Smooth muscle cell (in vitro differentiated cells): ENCODE results near the gene MMP11. TPM values are rescaled to one million over a fixed set of nuclear protein-coding genes. Genes with fewer than 3 reads are reported as not detected.

Experiments used
- DNase-seq: peaks from one replicate; lab custom pipeline; 2025; ENCODE audit not compliant: unreplicated experiment; lab: John Stamatoyannopoulos, UW
- H2AFZ ChIP-seq: fragments of 200-600 bp; sonication (generic); 2 replicates; pipeline ENCODE4 v1.6.0; 2016; ENCODE audit warnings: antibody characterized with exemption, low read depth, mild to moderate bottlenecking
- H3F3A ChIP-seq: fragments of 200-600 bp; sonication (generic); 2 replicates; pipeline ENCODE4 v1.6.0; 2017; ENCODE audit warnings: antibody characterized with exemption, low read depth
- H3K27ac ChIP-seq: fragments of 200-600 bp; sonication (generic); 2 replicates; pipeline ENCODE4 v1.5.1; 2016; ENCODE audit warnings: low read depth, mild to moderate bottlenecking
- H3K27me3 ChIP-seq: fragments of 200-600 bp; sonication (generic); 2 replicates; pipeline ENCODE4 v1.6.1; 2016; ENCODE audit warnings: low read depth, mild to moderate bottlenecking
- H3K36me3 ChIP-seq: fragments of 200-600 bp; sonication (generic); 2 replicates; pipeline ENCODE4 v1.5.1; 2016; ENCODE audit warnings: low read depth
- H3K4me1 ChIP-seq: fragments of 200-600 bp; sonication (generic); 2 replicates; pipeline ENCODE4 v1.5.1; 2016; ENCODE audit warnings: low read depth
- H3K4me2 ChIP-seq: fragments of 200-600 bp; sonication (generic); 2 replicates; pipeline ENCODE4 v1.6.0; 2016; ENCODE audit warnings: mild to moderate bottlenecking
- H3K4me3 ChIP-seq: fragments of 200-600 bp; sonication (generic); 2 replicates; pipeline ENCODE4 v1.5.1; 2016; ENCODE audit warnings: mild to moderate bottlenecking
- H3K79me2 ChIP-seq: fragments of 200-600 bp; sonication (generic); 2 replicates; pipeline ENCODE4 v1.6.0; 2016; ENCODE audit warnings: low read depth, mild to moderate bottlenecking
- H3K9ac ChIP-seq: fragments of 200-600 bp; sonication (generic); 2 replicates; pipeline ENCODE4 v1.6.0; 2016; ENCODE audit warnings: low read depth
- H3K9me3 ChIP-seq: fragments of 200-600 bp; sonication (generic); replicated peaks from 2 replicates; pipeline ENCODE4 v1.5.1; 2016; ENCODE audit warnings: low read depth
- H4K20me1 ChIP-seq: fragments of 200-600 bp; sonication (generic); 2 replicates; pipeline ENCODE4 v1.6.0; 2016; ENCODE audit warnings: low read depth
- WGBS: methylation state at CpG from one replicate; pipeline ENCODE4 v1.1.7; 2016; ENCODE audit warnings: low lambda C conversion rate; 5-methylcytosine and 5-hydroxymethylcytosine counted together
- polyA plus RNA-seq: library from polyadenylated mRNA; unstranded; fragments of >200 nt; fragmentation: Nextera tagmentation; extraction: Ambion mirVana; gene quantifications from 2 replicates; pipeline ENCODE4 v1.2.1, GENCODE V29; 2016
- total RNA-seq: library from RNA; depleted of rRNA; stranded (reverse); fragments of >200 nt; gene quantifications from 2 replicates; pipeline ENCODE4 v1.2.3, GENCODE V29; 2014
- TF ChIP-seq, protein P1 (sequence below): fragments of 200-600 bp; sonication (generic); IDR thresholded peaks from 2 replicates; pipeline ENCODE4 v1.5.1; 2017; ENCODE audit warnings: borderline replicate concordance, mild to moderate bottlenecking, antibody characterized with exemption; ENCODE audit not compliant: insufficient read depth, poor library complexity, severe bottlenecking

Gene MMP11
- total and polyA plus RNA-seq, 2 experiments from 2014 or later: 10.9 to 30.6 TPM

DNA sequence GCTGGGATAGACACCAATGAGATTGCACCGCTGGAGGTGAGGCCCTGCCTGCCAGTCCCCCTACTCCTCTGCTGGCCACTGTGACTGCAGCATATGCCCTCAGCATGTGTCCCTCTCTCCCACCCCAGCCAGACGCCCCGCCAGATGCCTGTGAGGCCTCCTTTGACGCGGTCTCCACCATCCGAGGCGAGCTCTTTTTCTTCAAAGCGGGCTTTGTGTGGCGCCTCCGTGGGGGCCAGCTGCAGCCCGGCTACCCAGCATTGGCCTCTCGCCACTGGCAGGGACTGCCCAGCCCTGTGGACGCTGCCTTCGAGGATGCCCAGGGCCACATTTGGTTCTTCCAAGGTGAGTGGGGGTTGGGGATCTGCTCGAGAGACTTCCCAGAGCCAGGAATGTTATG lies 8.4 kb downstream of the MMP11 start:
- Histone ChIP-seq H3K4me3 (no peak overlapping the region), H3K4me2 (no peak overlapping the region), H3K79me2 (no peaks in the 10 kb centered on the region), H3K36me3 (no peaks in the 10 kb centered on the region), H3K27me3 (no peaks in the 10 kb centered on the region), H2AFZ (no peak overlapping the region), H3K27ac (no peak overlapping the region), H3K9me3 (no peaks in the 10 kb centered on the region), H3F3A (no peaks in the 10 kb centered on the region), H3K4me1 (no peaks in the 10 kb centered on the region), H3K9ac (no peak overlapping the region), H4K20me1 (no peaks in the 10 kb centered on the region)
- TF ChIP-seq, protein P1, sequence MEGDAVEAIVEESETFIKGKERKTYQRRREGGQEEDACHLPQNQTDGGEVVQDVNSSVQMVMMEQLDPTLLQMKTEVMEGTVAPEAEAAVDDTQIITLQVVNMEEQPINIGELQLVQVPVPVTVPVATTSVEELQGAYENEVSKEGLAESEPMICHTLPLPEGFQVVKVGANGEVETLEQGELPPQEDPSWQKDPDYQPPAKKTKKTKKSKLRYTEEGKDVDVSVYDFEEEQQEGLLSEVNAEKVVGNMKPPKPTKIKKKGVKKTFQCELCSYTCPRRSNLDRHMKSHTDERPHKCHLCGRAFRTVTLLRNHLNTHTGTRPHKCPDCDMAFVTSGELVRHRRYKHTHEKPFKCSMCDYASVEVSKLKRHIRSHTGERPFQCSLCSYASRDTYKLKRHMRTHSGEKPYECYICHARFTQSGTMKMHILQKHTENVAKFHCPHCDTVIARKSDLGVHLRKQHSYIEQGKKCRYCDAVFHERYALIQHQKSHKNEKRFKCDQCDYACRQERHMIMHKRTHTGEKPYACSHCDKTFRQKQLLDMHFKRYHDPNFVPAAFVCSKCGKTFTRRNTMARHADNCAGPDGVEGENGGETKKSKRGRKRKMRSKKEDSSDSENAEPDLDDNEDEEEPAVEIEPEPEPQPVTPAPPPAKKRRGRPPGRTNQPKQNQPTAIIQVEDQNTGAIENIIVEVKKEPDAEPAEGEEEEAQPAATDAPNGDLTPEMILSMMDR: no peak
- WGBS: 85% methylated on average over 15 of the region's 15 CpGs
- DNase-seq: no peak

- H3K36me3 ChIP-seq: no peaks in the 10 kb centered on the region
- H3K9me3 ChIP-seq: no peaks in the 10 kb centered on the region
- H4K20me1 ChIP-seq: no peaks in the 10 kb centered on the region
- H2AFZ ChIP-seq: no peak overlapping the region
- H3K79me2 ChIP-seq: no peaks in the 10 kb centered on the region
- DNase-seq: no peak
- no peak overlapping the region for H3K4me3 ChIP-seq
- H3K4me1 ChIP-seq: peaks cover 5% of the 10 kb centered on the region
- TF ChIP-seq, protein P1: no peak
- peak overlapping the region; percentile 51 for H3K4me2 ChIP-seq
- no peak overlapping the region for H3K27ac ChIP-seq
- no peak overlapping the region for H3K9ac ChIP-seq
- no peaks in the 10 kb centered on the region for H3F3A ChIP-seq
- 63% methylated on average over 14 of the region's 14 CpGs for WGBS
- no peaks in the 10 kb centered on the region for H3K27me3 ChIP-seq
These were observed 9.0 kb downstream of the MMP11 start for GRCh38 chr22:23781511-23782183.

GRCh38 chr22:23782252-23782651 lies 9.6 kb downstream of the MMP11 start:
- no peaks in the 10 kb centered on the region for H4K20me1 ChIP-seq
- no peak overlapping the region for H3K9ac ChIP-seq
- H3K4me1 ChIP-seq: peaks cover 5% of the 10 kb centered on the region
- no peak overlapping the region for H3K4me2 ChIP-seq
- no peak overlapping the region for H2AFZ ChIP-seq
- TF ChIP-seq, protein P1: no peak
- no peaks in the 10 kb centered on the region for H3K9me3 ChIP-seq
- no peaks in the 10 kb centered on the region for H3F3A ChIP-seq
- no peaks in the 10 kb centered on the region for H3K36me3 ChIP-seq
- no peak overlapping the region for H3K27ac ChIP-seq
- H3K4me3 ChIP-seq: no peak overlapping the region
- no peaks in the 10 kb centered on the region for H3K79me2 ChIP-seq
- WGBS: 98% methylated on average over 16 of the region's 16 CpGs
- no peak for DNase-seq
- H3K27me3 ChIP-seq: no peaks in the 10 kb centered on the region

DNA sequence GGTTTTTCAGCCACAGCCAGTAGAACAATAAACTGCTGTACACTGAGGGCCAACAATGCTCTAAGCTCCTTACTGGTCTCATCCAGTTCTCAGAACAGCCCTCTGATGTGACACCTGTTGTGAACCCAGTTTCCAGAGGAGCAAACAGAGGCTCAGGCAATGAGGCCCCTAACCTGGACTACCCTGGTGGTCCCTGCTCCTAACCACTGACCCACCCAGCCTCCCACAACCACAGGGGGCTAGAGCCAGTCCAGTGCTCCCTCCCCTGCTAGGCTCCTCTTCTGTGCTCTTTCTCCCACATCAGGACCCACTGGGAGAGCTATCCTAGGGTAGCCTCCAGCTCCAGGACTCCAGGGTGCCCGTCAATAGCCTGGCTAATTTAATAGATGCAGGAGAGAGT lies 10.1 kb downstream of the MMP11 start:
- Histone ChIP-seq H3K4me3 (no peak overlapping the region), H4K20me1 (peaks cover 4% of the 10 kb centered on the region), H3K9me3 (no peaks in the 10 kb centered on the region), H3K9ac (no peak overlapping the region), H3K4me2 (no peak overlapping the region), H3K27ac (no peak overlapping the region), H3K4me1 (peaks cover 7% of the 10 kb centered on the region), H3F3A (no peaks in the 10 kb centered on the region), H3K79me2 (peaks cover 4% of the 10 kb centered on the region), H2AFZ (no peak overlapping the region), H3K27me3 (no peaks in the 10 kb centered on the region), H3K36me3 (no peaks in the 10 kb centered on the region)
- no peak for DNase-seq
- 96% methylated on average over 1 of the region's 1 CpG for WGBS
- TF ChIP-seq, protein P1: no peak
